Activated naive CD8-positive, alpha-beta T cell (primary cell): ENCODE results near the gene ATP6V1D.
"Not testable (repeated sequence)": the region's sequence is repeated elsewhere in the genome, so short reads cannot be mapped to it uniquely, and the experiment has no call there.

Source experiments
- H3K27ac Mint-ChIP-seq: one replicate; pipeline ENCODE4 v1.8.0; 2021; ENCODE audit warnings: mixed read lengths
- H3K27me3 Mint-ChIP-seq: one replicate; pipeline ENCODE4 v1.8.0; 2021; ENCODE audit warnings: mixed read lengths
- H3K36me3 Mint-ChIP-seq: one replicate; pipeline ENCODE4 v1.8.0; 2021; ENCODE audit warnings: mixed read lengths
- H3K4me1 Mint-ChIP-seq: one replicate; pipeline ENCODE4 v1.8.0; 2021; ENCODE audit warnings: low read depth, mixed read lengths
- H3K4me3 Mint-ChIP-seq: one replicate; pipeline ENCODE4 v1.8.0; 2021; ENCODE audit warnings: mild to moderate bottlenecking, mixed read lengths
- H3K9me3 Mint-ChIP-seq: one replicate; pipeline ENCODE4 v1.8.0; 2021; ENCODE audit warnings: low read depth, mixed read lengths

Gene ATP6V1D

DNA sequence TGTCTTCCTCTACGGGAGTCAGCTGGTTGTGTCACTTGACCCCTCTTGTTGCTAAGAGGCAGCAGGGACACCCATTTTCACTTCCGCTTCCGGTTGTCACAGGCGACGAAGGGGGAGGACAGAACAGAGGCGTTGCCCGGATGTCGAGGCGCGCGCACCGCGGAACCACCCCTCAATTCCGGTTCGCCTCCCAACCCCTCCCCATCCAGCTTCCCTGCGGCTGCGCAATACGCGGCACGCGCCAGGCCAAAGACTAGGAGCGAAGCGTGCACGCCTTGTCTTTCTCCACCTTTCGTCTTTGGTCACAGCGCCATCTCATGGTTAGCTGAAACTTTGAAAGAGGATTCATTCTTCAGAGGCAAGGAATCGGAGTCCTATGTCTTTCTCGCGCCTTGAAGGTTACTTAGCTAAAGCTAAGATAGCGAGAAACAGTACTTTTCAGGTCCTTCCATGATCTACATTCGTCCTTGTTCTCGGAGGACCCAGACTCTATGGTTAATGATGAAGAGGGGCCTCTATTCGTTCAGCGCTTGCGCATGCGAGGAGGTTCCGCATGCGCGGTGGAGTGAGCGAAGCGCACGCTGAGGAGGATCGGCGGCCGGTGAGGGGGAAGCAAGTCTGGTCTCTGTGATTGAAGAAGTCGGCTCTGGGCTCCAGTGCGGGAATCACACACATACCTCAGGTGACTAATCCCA, at the start of gene ATP6V1D, which contains the start of gene EIF2S1:
Gene ATP6V1D (minus strand): TSS at position 30 of the 695 bp plus-strand sequence. CDS start 106 bp downstream, outside the sequence.
Gene EIF2S1 (plus strand): TSS at position 554 of the 695 bp plus-strand sequence. CDS start 4,440 bp downstream, outside the sequence.
- peaks cover 6% of the 10 kb centered on the region for H3K36me3 Mint-ChIP-seq
- H3K4me1 Mint-ChIP-seq, result peaks cover 66% of the 10 kb centered on the region
- no peaks in the 10 kb centered on the region for H3K9me3 Mint-ChIP-seq
- H3K27ac Mint-ChIP-seq, result peak within 1 kb of the TSS; percentile 99
- H3K4me3 Mint-ChIP-seq, result peak within 1 kb of the TSS; percentile 95
- no peaks in the 10 kb centered on the region for H3K27me3 Mint-ChIP-seq

GRCh38 chr14:67408122-67408801, 48.7 kb upstream of the ATP6V1D start:
- H3K36me3 Mint-ChIP-seq, H3K9me3 Mint-ChIP-seq, H3K4me3 Mint-ChIP-seq, H3K4me1 Mint-ChIP-seq, H3K27me3 Mint-ChIP-seq, H3K27ac Mint-ChIP-seq: not testable (repeated sequence)

- Mint-ChIP-seq H3K4me3 (no peak overlapping the region), H3K27ac (no peak overlapping the region), H3K27me3 (no peaks in the 10 kb centered on the region), H3K36me3 (no peaks in the 10 kb centered on the region), H3K4me1 (no peaks in the 10 kb centered on the region), H3K9me3 (no peaks in the 10 kb centered on the region)
These were observed 46.2 kb upstream of the ATP6V1D start for GRCh38 chr14:67405771-67406170.

DNA sequence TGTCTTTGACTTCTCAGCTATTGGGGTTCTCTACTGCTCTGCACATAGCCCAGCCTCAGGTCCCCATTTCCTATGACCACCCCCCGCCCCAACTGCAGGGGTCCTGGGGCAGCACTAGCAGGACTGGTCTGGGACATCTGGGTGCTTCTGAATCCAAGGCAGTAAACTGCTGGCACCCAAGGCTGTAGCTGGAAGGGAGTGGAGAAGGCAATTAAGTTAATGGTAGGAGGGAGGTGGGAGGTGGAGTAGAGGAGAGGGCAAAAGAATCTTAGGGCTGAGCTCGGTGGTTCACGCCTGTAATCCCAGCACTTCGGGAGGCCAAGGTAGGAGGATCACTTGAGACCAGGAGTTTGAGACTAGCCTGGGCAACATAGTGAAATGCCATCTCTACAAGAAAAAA, 40.8 kb upstream of the ATP6V1D start:
- Mint-ChIP-seq H3K27me3 (no peaks in the 10 kb centered on the region), H3K36me3 (no peaks in the 10 kb centered on the region), H3K4me1 (no peaks in the 10 kb centered on the region), H3K9me3 (no peaks in the 10 kb centered on the region), H3K27ac (no peak overlapping the region), H3K4me3 (no peak overlapping the region)

- no peak overlapping the region for H3K4me3 Mint-ChIP-seq
- H3K27ac Mint-ChIP-seq, result no peak overlapping the region
- no peaks in the 10 kb centered on the region for H3K36me3 Mint-ChIP-seq
- no peaks in the 10 kb centered on the region for H3K9me3 Mint-ChIP-seq
- H3K27me3 Mint-ChIP-seq, result no peaks in the 10 kb centered on the region
- H3K4me1 Mint-ChIP-seq, result no peaks in the 10 kb centered on the region
These were observed 37.9 kb upstream of the ATP6V1D start for GRCh38 chr14:67397536-67397935.

DNA sequence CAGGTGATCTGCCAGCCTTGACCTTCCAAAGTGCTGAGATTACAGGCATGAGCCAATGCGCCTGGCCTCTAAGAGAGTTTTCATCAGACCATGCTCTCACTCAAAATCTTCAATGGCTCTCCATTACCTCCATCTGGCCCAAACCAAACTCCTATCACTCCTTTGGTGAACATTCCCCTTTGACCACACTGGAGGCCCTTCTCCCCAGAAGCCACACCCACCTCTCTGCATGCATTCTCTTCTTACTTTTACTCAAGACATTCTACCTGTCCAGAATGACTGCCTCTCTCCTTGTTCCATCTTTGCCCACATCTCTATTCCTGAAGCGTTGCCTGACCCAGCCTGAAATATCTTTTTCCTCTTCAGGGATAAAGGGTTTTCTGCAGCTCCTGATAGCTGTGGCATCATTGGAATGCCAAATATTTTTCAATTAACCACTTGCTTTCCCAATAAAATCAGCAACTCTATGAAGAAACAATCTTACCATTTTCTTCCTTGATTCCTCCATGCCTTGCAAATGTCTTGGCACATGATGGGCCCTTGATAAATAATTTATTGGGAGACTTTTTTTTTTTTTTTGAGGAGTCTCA, 36.9 kb upstream of the ATP6V1D start:
- Mint-ChIP-seq H3K36me3 (no peaks in the 10 kb centered on the region), H3K9me3 (no peaks in the 10 kb centered on the region), H3K27ac (no peak overlapping the region), H3K27me3 (no peaks in the 10 kb centered on the region), H3K4me1 (peaks cover under 1% of the 10 kb centered on the region), H3K4me3 (no peak overlapping the region)

DNA sequence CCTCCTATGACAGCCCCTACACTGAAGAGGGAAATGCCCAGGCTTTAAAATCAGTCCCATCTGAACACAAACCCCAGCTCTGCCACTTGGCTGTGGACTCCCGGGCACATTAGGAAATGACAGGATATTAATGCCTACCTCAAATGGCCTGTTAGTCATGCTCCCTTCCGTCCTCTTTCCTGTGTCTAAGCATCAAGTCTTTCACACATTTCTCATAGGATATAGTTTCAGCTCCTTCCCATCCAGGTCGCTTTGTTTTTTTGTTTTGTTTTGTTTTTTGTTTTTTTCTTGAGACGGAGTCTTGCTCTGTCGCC, 36.2 kb upstream of the ATP6V1D start:
- Mint-ChIP-seq H3K4me1 (peaks cover 3% of the 10 kb centered on the region), H3K27me3 (no peaks in the 10 kb centered on the region), H3K9me3 (no peaks in the 10 kb centered on the region), H3K36me3 (no peaks in the 10 kb centered on the region), H3K27ac (no peak overlapping the region), H3K4me3 (no peak overlapping the region)

DNA sequence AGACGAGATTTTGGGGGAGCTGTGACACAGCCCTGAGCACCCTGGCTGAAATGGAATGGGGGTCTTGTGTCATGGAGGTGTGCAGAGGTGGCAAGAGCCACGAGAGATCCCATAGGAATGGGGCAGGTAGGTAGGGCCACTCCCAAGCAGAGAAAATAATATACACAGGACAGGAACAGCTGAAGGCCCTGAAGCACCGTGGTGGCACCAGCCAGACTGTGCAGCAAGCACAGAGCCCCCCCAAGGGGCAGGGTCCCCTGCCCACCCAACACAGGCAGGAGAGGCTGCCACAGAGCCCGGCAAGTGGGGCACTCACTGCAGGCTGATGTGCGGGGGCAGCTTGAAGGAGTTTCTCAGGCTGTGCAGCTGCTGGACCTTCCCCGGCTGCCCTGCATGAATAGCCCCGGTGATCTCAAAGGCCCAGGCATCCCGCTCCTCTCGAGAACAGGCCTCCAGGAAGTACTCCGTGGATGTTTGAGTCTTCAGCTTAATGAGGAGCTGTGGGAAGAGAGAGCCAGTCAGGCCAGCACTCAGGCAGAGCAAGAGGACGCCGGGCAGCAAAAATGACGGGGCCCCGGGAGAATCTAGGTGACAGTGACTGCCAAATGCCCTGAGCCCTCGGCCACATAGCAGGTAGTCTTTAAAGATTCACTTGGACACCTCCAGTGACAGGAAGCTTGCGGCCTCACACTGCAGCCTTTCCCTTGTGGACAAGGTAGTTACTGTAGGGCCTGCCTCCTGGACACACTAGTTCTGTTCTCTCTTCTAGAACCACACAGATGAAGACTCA, 35.7 kb upstream of the ATP6V1D start:
- H3K27me3 Mint-ChIP-seq, result no peaks in the 10 kb centered on the region
- H3K27ac Mint-ChIP-seq, result no peak overlapping the region
- no peaks in the 10 kb centered on the region for H3K36me3 Mint-ChIP-seq
- peaks cover 6% of the 10 kb centered on the region for H3K4me1 Mint-ChIP-seq
- no peak overlapping the region for H3K4me3 Mint-ChIP-seq
- no peaks in the 10 kb centered on the region for H3K9me3 Mint-ChIP-seq

GRCh38 chr14:67393689-67394088, 34.1 kb upstream of the ATP6V1D start:
- no peaks in the 10 kb centered on the region for H3K36me3 Mint-ChIP-seq
- no peaks in the 10 kb centered on the region for H3K9me3 Mint-ChIP-seq
- H3K27ac Mint-ChIP-seq, result no peak overlapping the region
- H3K27me3 Mint-ChIP-seq, result no peaks in the 10 kb centered on the region
- H3K4me3 Mint-ChIP-seq, result no peak overlapping the region
- peaks cover 6% of the 10 kb centered on the region for H3K4me1 Mint-ChIP-seq

- no peaks in the 10 kb centered on the region for H3K27me3 Mint-ChIP-seq
- peaks cover 6% of the 10 kb centered on the region for H3K4me1 Mint-ChIP-seq
- H3K36me3 Mint-ChIP-seq, result no peaks in the 10 kb centered on the region
- no peaks in the 10 kb centered on the region for H3K9me3 Mint-ChIP-seq
- H3K27ac Mint-ChIP-seq, result no peak overlapping the region
- no peak overlapping the region for H3K4me3 Mint-ChIP-seq
These were observed 33.2 kb upstream of the ATP6V1D start for GRCh38 chr14:67392800-67393199.

DNA sequence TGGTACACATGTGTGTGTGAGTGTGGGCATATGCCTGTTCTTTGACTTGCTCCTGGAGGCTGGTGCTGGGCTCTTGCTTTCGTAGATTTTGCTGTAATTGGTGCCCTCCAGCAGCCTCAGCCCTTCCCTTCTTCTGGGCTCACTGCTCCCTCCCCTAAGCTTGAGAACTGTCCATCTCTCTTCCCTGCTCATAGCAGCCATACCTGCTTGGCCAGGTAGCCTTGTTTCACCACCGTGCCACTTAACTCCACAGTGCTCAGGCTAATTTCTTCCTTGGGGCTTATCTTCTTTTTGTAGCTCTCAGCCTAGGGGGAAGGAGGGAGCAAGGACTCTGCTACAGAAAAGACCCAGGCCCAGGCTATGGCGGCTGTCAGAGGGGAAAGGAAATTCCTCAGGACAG, 32.5 kb upstream of the ATP6V1D start:
- H3K27me3 Mint-ChIP-seq, result no peaks in the 10 kb centered on the region
- no peak overlapping the region for H3K27ac Mint-ChIP-seq
- peaks cover 6% of the 10 kb centered on the region for H3K4me1 Mint-ChIP-seq
- no peaks in the 10 kb centered on the region for H3K36me3 Mint-ChIP-seq
- H3K4me3 Mint-ChIP-seq, result no peak overlapping the region
- no peaks in the 10 kb centered on the region for H3K9me3 Mint-ChIP-seq

DNA sequence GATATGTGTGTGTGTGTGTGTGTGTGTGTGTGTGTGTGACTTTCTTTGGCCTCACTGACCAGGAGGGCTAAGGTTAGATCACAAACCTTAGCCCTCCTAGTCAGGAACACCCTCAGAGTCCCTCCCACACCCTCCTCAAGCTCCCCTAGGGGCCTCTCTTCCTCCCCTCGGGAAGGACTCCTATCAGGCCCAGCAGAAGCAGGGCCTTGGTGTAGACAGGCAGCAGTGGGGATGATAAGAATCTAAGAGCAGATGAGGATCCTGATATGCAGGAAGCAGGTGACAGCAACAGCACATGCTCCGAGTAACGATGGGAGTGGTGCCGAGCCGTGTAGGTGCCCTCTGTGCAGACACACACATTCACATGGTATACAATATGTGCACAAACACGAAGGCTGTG, 31.7 kb upstream of the ATP6V1D start:
- Mint-ChIP-seq H3K4me3 (no peak overlapping the region), H3K9me3 (no peaks in the 10 kb centered on the region), H3K27ac (no peak overlapping the region), H3K27me3 (no peaks in the 10 kb centered on the region), H3K4me1 (peaks cover 6% of the 10 kb centered on the region), H3K36me3 (peaks cover 3% of the 10 kb centered on the region)

DNA sequence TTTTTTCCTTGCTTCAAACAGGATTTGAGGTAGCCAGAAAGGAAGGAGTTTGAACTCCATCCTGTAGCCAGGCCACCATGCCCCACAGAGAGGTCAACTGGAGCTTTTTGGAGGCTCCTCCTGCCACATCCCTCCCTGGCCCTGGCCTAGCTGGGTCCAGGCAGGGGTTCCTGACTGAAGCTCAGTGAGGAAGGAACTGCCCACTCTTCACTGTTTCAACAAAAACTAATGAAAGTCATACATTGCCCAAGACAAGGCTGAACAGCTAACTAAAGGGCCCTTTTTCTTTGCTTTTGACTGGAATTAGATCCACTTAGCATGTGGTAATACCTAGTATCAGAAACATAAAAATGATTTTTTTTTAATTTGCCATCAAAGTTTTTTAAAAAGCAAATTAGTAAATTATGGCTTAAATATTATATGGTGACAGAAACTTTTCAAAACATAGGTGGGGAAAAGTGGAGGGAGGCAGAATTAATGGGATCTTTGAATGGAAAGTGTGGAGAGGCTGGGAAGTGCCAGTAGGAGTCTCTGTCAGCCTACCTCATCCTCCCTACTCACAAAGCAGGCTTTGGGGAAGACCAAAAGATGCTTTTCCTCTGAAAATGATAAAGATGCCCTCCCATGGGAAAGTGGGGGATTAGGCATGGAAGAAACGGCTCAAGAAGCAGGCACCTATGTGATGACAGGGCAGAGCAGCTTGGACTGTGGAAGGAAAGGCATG, 30.4 kb upstream of the ATP6V1D start:
- Mint-ChIP-seq H3K4me3 (no peak overlapping the region), H3K27ac (no peak overlapping the region)

GRCh38 chr14:67389275-67389674, 29.7 kb upstream of the ATP6V1D start:
- peaks cover 6% of the 10 kb centered on the region for H3K36me3 Mint-ChIP-seq
- H3K27ac Mint-ChIP-seq, result no peak overlapping the region
- peaks cover 6% of the 10 kb centered on the region for H3K4me1 Mint-ChIP-seq
- H3K27me3 Mint-ChIP-seq, result no peaks in the 10 kb centered on the region
- no peak overlapping the region for H3K4me3 Mint-ChIP-seq
- H3K9me3 Mint-ChIP-seq, result no peaks in the 10 kb centered on the region

More for the DNA sequence above, 30.4 kb upstream of the ATP6V1D start:
- Mint-ChIP-seq H3K27me3 (no peaks in the 10 kb centered on the region), H3K4me1 (peaks cover 6% of the 10 kb centered on the region), H3K36me3 (peaks cover 4% of the 10 kb centered on the region), H3K9me3 (no peaks in the 10 kb centered on the region)
